NCI-H2196 (cell line): Measurements from ENCODE around the gene EMILIN2.
"Not testable (repeated sequence)": the region's sequence is repeated elsewhere in the genome, so short reads cannot be mapped to it uniquely, and the experiment has no call there.

Experiments used
- DNase-seq: peaks from one replicate; lab custom pipeline; 2025; ENCODE audit not compliant: unreplicated experiment; lab: John Stamatoyannopoulos, UW

EMILIN2 gene

DNA sequence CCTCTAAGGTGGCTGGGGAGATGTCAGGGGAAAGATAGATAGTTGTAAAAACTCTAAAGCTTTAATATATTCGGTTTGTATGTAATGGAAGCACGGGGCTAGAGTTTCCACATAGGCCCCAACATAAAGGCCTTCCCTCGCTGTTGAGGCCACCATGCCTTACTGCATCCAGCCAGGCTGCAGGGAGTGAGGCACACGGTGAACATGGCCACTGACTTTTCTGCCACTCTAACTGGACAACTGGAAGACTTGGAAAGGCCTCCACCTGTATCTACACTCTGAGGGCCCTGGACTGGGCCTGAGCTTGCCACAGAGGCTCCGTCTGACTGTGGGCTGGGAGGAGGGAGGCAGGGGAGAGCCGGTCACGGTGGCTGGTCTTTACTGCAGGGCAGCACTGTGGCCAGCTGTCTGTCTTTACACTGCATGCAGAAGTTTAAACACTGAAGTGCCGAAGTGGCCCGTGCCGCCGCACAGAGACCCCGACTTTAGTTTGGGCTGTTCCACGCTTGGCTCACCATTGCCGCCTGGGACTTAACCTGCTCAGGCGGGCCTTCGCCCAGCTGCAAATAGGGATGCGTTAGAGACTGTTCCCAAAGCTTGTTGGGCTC, 66.7 kb downstream of the EMILIN2 start:
- no peak for DNase-seq

DNA sequence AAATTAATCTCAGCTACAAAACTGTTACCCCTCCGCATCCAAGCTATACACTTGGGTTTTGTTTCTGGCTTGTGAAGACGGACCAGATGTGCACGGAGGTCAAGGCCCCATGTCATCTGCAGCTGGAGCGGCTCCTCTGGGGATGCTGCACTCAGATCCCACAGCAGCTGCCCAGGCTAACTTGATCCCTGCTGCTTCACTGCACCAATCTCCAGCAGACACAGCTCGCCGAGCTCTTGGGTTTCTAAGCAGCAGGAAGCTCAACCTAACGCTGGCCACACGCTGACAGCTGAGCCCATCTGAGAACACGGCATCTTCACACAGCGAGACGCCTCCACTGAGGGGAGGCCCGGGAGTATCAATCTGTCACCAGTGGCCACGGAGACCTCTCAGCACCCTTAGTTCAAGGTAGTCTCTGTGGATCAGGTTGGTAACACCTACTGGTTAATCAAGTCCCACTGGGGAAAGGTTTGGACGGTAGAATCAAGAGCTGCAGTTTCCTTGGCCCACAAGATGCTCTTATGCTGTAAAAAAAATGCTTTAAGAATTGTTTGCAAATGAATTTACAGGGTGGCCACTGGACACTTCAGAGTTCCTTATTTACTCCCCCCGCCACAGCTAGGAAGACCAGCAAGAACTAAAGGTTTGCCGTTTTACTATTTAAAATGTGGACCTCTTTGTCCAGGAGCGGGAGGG, 67.5 kb downstream of the EMILIN2 start:
- DNase-seq = no peak

DNA sequence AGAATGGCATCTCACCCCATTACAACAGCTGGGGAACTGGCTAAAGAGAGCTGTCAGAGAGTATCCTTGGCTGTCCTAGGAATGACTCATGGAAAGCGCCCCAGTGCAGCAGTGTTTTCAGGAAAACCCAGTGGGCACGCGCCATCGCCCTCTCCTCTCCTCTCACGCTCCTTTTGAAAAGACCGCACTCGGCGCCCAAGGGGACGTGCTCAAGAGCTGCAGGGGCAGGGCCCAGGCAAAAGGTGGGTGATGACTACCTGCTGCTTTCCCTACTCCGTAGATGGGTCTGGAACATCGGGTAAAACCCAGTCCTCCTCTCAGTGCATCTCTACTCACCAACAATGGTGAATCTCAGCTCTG, 68.1 kb downstream of the EMILIN2 start:
- no peak for DNase-seq

DNA sequence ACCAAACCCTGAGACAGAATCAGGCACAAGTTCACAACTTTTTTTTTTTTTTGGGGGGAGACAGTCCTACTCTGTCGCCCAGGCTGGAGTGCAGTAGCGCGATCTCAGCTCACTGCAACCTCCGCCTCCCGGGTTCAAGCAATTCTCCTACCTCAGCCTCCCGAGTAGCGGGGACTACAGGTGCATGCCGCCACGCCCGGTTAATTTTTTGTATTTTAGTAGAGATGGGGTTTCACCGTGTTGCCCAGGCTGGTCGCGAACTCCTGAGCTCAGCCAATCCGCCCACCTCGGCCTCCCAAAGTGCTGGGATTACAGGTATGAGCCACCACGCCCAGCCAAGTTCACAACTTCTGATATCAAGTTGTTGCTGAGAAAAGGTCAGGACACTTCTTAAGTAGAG, 68.7 kb downstream of the EMILIN2 start:
- not testable (repeated sequence) for DNase-seq

DNA sequence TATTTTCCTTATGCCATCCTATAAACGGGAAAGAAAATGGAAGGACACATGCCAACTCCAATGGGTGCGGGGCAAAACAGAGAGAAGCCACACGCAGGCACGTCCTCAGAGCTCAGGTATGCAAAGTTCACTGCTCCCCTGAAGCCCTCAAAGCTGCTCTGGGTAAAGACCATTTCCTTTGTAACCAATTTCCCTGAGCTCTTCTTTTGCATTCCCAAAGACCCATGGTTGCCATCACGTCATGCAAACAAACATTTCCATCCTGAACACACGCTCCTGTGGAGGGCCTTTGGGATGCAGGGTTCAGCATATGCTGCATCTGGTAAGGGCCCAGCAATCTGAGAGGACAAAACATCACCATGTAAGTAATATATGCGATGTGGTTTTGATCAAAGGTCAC, 69.4 kb downstream of the EMILIN2 start:
- DNase-seq = no peak

DNA sequence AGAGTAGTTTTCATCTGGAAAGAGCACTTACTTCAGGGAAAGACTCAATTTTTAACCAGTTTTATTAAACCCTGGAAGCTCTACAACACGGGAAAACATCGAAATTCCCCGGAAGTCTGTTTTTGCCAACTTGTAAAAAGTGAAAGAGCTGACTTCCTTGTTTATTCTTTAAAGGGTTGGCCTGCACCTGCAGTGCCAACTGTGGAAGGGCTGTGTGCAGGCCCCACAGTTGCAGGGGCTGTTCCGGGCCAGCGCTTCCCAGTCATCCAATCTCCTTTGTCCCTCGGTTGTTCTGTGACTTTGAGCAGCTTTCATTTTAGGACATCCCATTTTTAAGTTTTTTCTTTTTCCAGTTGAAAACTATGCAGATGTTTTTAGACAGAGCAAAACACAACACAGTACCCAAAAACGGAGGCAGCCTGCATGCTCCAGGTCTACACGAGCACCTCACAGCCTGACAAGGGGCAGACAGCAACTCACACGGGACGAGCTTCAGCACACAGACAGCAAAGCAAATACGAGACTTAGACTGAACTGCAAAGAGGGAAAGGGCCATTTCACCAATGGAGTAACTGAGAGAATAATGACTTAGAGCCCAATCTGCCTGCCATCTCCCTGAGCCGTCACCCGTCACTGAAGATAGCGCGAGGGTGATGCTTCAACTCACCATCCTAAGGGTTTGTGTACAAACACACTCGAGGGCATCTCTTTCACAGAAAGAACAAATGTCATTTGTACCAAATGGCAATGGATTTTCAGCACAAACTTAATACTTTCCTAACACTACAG, 70.6 kb downstream of the EMILIN2 start:
- no peak for DNase-seq

DNA sequence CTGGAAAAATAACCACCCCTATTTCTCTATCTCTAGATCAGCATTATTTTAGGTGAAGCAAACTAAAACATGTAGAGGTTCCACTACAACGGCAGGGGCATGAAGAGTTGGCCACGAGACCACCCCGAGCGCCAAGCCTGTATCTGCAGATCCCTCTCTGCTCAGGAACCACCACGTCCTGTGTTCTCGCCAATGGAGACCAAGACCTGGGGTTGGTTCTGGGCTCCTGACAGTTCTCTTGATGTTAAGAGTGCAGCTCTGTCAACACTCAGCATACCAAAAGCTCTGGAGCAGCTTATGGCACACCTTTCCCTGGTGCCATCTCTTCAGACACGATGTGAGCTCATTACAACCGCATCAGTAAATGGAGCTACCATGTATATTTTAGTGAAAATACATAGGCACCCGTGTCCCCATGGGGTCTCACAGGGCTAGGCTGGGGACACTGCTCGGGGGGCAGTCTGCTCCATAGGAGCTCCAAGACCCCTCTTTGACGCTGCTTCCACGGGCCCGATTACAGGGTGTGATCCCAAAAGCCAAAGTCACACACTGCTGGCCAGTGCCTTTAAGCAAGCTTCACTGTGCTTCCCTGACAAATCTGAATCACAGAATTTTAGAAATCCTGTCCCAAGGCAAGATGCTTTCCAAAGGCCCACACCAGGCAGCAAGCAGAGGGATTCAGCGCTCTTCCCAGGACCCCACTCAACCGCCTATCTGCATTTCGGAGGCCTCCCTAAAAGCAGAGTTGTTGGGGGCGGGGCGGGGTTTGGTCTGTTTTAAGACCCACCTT, 72.2 kb downstream of the EMILIN2 start:
- DNase-seq = no peak

DNA sequence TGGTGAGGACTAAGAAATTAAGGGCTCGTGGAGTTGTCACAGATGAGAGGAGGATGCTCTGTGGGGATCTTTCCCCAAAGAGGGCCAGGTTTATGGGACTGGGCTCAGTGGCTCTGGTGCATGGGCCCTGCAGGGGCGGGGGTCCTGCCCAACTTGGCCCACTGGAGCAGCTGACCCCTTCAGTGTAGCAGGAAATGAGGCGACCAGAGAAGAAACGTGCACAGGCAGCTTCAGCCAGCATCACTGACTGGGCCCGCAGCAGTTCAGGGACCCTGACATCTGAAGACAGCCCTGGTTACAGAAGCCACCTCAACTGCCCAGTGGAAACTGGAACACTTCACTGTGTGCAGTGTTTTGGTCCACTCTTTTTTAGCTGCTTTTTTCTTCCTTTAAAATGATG, 72.8 kb downstream of the EMILIN2 start:
- no peak for DNase-seq

DNA sequence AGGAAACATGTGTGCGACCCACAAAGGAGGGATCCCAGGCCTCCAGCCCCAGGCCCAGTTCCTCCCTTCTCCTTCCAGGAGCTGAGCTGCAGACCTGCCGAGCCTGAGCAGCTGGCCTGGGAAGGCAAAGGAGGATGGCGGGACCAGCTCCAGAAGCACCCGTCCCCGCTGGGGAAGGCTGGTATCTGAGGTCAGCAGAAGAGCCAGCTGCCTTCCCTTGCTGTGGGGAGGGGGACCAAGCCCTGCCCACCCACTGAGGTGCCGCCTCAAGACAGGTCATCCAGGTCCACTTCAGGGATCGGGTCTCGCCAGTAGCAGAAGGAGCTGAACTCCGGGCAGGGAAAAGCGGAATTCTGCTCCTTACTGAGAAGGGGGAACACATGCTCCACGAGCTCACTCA, 73.2 kb downstream of the EMILIN2 start:
- no peak for DNase-seq

DNA sequence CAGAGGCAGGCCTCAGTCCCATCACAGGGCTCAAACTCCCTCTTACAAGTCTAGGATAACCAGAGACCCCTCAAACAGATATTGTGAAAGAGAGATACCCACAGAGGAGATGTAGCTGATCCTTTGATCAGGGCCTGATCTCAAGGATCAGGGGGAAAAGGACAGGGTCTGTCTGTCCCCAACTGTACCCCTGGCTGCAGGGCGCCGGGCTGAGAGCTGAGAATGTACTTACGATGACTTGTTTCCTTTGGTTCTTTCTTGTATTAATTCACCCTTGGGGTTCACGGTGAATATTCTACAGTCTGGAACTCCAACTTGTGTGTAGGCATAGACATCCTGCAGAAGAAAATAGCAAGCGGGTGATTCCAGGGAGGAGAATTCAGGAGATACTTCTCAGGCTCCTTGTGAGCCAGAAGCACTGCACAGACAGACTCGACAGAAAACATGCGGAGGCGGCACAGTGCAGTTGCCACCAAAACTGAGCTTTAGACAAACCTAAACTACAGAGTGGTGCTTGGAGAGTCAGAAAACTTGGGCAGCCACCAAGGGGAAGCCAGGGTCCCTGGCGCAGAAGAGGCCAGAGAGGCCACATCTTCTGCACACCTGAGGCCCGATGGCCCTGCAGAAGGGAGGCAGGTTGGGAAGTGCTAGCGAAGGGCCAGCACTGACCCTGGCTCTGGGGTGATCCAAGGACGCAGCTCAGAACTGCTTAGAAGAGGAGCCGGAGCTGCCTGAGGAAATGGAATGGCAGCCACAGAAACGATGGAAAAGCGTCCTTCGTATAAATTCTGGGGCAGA, 73.9 kb downstream of the EMILIN2 start:
- no peak for DNase-seq

DNA sequence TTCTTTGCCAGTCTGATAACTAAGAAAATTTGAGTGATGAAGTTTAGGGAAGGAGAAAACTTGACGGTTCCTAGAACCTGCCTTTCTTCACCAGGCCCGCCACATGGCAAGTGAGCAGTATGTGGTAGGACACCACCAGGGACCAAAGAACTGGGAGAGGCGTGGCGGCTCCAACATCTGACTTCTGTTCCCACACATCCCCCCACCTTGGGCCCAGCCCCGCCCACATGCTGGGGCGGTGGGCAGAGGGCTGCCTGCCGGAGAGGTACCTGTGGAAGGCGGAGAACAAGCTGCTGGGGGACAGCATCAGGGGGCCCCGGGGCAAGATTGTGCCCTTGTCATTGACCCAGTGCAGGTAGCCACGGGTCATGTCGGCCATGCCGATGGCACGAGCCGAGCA, 75.0 kb downstream of the EMILIN2 start:
- DNase-seq = no peak

DNA sequence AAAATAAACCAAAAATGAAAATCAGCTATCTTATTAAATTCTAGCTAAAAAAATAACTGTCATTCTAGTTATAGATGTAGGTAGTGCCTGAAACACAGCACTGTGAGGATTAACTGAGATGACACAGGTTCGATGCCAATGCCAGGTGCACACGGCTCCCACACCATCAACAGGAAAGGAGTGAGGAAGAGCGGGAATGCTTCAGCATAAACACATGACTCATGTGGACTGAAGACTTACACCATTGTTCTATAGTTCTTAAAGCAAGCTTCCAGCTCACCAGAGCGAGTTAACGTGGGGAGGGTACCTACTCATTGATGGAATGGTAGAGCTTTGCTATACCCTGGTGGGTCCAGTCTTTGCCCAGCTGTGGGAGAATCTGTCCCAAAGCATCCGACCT, 76.7 kb downstream of the EMILIN2 start:
- DNase-seq = no peak

DNA sequence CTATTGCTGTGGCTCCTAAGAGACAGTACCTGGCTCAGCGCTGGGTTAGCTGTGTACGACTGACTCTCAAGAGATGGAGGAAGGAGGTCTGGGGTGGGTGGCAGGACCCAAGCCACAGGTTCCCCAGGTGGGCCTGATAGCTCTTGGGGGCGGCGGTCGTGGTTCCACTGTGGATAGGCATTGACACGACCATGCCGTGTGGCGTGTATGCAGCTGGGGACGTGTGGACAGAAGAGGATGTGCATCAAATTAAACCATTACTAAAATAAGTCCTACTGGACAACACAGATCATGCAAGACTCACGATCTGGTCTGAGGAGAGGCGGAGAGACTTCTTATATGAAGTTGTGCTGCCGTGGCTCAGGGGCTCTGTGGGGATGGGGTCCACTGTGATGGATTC, 78.1 kb downstream of the EMILIN2 start:
- no peak for DNase-seq

DNA sequence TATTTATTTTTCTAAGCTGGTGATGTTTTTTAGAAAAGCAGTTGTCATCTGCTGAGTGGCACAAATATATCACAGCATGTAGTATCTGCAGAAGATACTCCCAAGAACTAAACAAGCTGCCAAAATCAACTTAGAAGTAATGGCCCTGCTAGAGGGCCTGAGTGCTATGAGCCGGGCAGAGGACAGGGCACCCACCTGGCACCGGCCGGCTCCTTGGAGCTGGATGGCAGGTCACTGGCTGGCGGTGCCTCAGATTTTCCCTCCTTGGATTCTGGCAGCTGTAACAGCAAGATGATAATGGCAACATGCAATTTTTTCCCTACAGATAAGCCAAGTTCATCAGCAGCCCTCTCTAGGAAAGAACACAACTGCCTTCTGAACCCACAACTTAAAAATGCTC, 79.7 kb downstream of the EMILIN2 start:
- DNase-seq = no peak

DNA sequence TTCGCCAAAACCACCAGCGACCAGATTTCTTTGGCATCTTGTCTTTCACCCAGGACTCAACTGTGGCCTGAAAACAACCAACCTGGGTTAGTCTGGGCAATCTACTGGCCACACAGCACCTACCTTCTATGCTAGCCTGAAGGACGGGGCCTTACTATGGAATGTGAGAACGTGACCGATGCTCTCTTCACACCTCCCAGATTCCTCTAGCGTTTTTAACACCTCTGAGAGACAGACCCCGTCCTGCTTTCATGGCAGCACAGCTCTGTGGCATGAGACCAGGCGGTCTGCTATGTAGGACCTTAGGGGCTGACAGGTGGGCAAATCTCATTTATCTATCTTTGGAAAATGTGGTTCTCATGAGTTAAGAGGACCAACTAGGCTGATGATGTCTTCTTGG, 80.9 kb downstream of the EMILIN2 start:
- DNase-seq = no peak

DNA sequence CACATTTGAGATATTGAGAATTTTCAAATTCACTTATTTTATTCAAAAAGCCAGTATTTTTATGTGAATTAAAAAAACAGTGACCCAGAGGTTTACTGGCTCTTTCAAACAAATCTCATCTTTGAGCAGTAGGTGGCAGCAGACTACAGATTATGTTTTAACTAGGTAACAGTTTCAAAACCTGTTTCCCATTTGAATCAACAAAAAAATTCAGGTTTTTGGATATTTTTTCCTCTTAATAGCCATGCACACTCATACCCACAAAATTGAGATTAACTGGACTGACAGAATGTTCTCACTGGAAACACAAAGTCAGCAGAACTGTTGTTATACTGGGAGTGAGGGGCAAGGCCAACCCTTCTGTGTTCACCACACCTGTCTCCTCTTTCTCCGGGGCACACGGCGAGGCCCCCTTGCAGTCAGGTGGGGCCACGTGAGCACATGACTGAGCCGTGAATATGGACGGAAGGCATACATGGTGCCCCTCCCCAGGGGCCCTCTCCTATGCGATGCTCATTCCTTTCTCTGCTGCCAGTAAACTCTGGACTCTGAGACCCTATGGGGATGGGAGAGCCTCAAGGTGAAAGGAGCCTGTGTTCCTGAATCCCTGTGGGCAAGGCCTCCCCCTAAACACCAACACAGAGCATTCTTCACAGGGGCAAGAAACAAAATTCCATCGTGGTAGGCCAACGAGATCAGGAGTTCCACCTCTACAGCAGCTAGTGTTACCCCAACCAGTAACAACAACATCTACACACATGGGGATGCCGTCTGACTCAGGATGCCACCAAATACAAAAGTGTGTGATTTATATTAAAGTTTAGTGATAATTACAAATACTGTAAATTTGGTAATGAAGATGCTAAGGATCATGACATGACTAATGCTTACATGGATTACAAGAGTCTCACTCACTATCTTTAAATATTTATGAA, 85.7 kb downstream of the EMILIN2 start:
- peak; percentile 88 for DNase-seq

DNA sequence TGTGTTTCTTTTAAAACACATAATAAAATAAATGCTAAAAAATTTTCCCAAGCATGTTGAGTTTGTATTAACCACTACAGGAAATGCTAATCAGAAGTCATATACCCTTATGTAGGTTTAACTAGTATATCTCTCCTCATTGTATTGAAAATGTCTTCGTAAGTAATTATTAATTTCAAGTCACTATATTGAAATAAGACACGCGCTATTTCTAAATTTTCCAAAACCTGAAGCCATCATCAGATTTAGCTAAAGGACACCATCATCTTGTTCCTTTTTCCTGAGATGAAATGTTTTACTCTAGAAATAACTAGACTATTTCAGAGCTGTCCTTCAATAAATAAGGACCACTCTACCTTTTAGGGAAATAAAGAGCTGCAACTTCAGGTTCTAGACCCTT, 87.2 kb downstream of the EMILIN2 start:
- no peak for DNase-seq

DNA sequence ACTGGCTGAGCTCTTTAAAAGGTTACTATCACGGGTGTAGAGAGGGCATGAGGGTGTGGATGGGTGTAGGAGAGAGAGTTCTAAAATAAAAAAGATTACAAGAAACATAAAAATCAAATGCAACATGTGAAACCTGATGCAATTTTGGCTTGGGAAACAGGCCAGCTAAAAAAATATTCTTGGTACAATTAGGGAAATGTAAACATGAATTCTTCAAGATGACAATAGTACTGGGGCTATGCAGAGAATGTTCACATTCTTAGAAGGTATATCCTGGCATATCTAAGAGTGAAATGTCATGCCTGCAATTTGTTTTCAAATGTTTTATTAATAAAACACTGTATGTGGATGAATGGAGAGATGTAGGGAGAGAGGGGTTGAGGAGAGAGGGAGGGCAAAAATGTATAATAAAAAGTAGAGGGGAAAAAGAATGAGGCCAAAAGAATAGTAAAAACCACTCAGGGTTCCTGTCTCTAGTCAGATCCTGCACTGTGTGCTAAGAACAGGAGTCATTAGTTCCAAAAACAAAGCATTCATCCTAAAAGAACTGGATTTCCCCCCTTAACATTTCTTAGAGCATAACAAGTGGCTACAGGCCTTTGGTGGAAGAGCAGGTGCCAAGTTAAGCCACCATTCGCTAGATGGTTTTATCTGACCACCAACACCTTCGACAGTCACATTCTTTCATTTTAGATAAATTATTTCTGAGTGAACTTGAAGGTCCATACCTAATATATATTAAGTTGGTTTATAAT, 88.8 kb downstream of the EMILIN2 start:
- no peak for DNase-seq

DNA sequence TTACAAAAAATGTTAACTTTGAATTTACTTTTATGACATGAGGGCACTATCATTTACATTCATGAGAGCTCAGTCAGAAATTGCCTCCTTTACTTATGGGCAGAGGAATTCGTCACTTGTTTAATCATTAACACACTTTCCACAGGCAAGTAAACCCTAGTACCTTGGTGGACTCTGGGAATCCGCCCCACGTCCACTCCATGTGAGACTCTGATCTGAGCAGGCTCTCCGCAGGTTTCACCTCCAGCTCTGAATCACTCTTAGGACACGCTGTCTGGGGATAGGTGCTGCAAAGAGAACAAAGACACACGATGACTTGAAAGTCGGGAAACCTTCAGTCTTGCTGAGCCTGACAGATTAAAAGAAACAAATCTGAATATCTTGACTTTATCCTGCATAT, 92.5 kb downstream of the EMILIN2 start:
- no peak for DNase-seq
